Panc1 (cell line): Measurements from ENCODE around the gene OR2V2. TPM values are rescaled to one million over a fixed set of nuclear protein-coding genes. Genes with fewer than 3 reads are reported as not detected.

Experiments used
- ATAC-seq: fragments of 200-7000 bp; cut with Tn5 transposase; 2 replicates; pipeline ENCODE4 v1.9.1; 2020; ENCODE audit warnings: mild to moderate bottlenecking, moderate library complexity
- BruUV-seq: library from RNA; stranded (reverse); fragments of 400-500 nt; replicated peaks from 2 replicates; lab custom pipeline; 2021; lab: Mats Ljungman, UMichigan
- CTCF ChIA-PET: fragments of 300-600 bp; sonication (Branson Sonifier 250); formaldehyde crosslinking; loops from one replicate; lab custom pipeline; 2022; ENCODE audit warnings: antibody characterized with exemption; lab: Charles Lee
- POLR2A ChIA-PET: fragments of 300-600 bp; sonication (Branson Sonifier 250); formaldehyde crosslinking; loops from one replicate; lab custom pipeline; 2022; ENCODE audit warnings: antibody characterized with exemption; lab: Charles Lee
- DNase-seq: peaks from one replicate; pipeline ENCODE4 v3.0.0-alpha.2; 2010; ENCODE audit warnings: low read depth, low spot score
- H3K27ac ChIP-seq: 2 replicates; pipeline ENCODE4 v1.5.1; 2011; ENCODE audit warnings: mild to moderate bottlenecking, low read length, inconsistent platforms
- H3K27me3 ChIP-seq: fragments of 200-500 bp; sonication (Bioruptor generic); 2 replicates; pipeline ENCODE4 v1.6.0; 2014; ENCODE audit warnings: low read length, inconsistent platforms; ENCODE audit not compliant: control insufficient read depth, insufficient read depth
- H3K36me3 ChIP-seq: fragments of 200-500 bp; sonication (Bioruptor generic); 2 replicates; pipeline ENCODE4 v1.5.1; 2014; ENCODE audit warnings: inconsistent platforms, mild to moderate bottlenecking, low read length, moderate library complexity; ENCODE audit not compliant: control insufficient read depth, insufficient read depth
- H3K4me1 ChIP-seq: 2 replicates; pipeline ENCODE4 v1.5.1; 2011; ENCODE audit warnings: inconsistent platforms, mild to moderate bottlenecking, low read length, moderate library complexity; ENCODE audit not compliant: control insufficient read depth, insufficient read depth
- H3K4me3 ChIP-seq, 2 experiments: 2 replicates each; pipeline ENCODE4 v1.5.1; 2011 to 2012; ENCODE audit warnings: low read depth in 2 of 2, low read length in 2 of 2, mild to moderate bottlenecking in 2 of 2, inconsistent platforms in 1 of 2, moderate library complexity in 1 of 2
- H3K9me3 ChIP-seq: fragments of 200-500 bp; sonication (Bioruptor generic); 2 replicates; pipeline ENCODE4 v1.5.1; 2014; ENCODE audit warnings: low read depth, mild to moderate bottlenecking, inconsistent platforms, low read length, moderate library complexity; ENCODE audit not compliant: control insufficient read depth, insufficient read depth
- CTCF ChIP-seq: fragments of 450-650 bp; IDR thresholded peaks from 2 replicates; pipeline ENCODE4 v1.5.1; 2017; ENCODE audit warnings: mild to moderate bottlenecking
- POLR2AphosphoS5 ChIP-seq: IDR thresholded peaks from 2 replicates; pipeline ENCODE4 v1.6.1; 2012; ENCODE audit warnings: mild to moderate bottlenecking, low read depth, low read length, moderate library complexity
- REST ChIP-seq, 2 experiments: IDR thresholded peaks; 2 replicates each; pipeline ENCODE4 v1.6.1; 2011 to 2012; ENCODE audit warnings: low read depth in 2 of 2, control low read depth in 1 of 2, low read length in 1 of 2, mild to moderate bottlenecking in 1 of 2, moderate library complexity in 1 of 2; ENCODE audit not compliant: insufficient read depth in 1 of 2
- SIN3A ChIP-seq: IDR thresholded peaks from 2 replicates; pipeline ENCODE4 v1.6.1; 2012; ENCODE audit warnings: low read depth, mild to moderate bottlenecking, low read length, moderate library complexity, borderline replicate concordance; ENCODE audit not compliant: insufficient read depth
- TCF7L2 ChIP-seq: IDR thresholded peaks from 2 replicates; pipeline ENCODE4 v1.6.1; 2011; ENCODE audit warnings: mild to moderate bottlenecking, low read depth, low read length, inconsistent platforms
- in situ Hi-C: cut with HindIII; loops from 2 replicates; pipeline ENCODE4 v1.10.0; 2016; ENCODE audit warnings: low sequenced_read_pairs, low pct_unique_long_range_greater_than_20kb
- intact Hi-C: fragments of 100-400 bp; cut with micrococcal nuclease; formaldehyde crosslinking; loops from one replicate; pipeline ENCODE4 v1.10.0; 2022; ENCODE audit not compliant: unreplicated experiment
- total RNA-seq: library from RNA; stranded (reverse); gene quantifications from one replicate; pipeline ENCODE4 v1.2.1, GENCODE V29; 2021; ENCODE audit not compliant: unreplicated experiment

OR2V2 gene
- total RNA-seq, 1 experiment from 2014 or later = not detected

DNA sequence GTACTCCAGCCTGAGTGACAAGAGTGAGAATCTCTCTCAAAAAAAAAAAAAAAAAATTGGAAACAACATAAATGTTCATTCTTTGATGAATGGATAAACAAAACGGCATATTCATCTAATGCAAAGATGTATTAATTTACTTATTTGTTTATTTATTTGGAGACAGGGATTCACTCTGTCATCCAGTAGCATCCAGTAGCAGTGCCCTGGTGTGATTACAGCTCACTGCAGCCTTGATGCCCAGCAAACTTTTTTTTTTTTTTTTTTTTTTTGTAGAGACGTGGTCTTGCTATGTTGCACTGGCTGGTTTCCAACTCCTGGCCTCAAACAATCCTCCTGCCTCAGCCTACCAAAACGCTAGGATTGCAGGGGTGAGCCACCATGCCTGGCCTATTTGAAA lies 24.4 kb downstream of the OR2V2 start:
- peaks cover 19% of the 10 kb centered on the region for H3K4me1 ChIP-seq
- no peak overlapping the region for H3K4me3 ChIP-seq
- no peaks in the 10 kb centered on the region for H3K9me3 ChIP-seq
- no peaks in the 10 kb centered on the region for H3K36me3 ChIP-seq
- intact Hi-C loops = loop anchor here (1.0 kb wide), 1 partner anchor 16 kb away; no protein-coding TSS in a partner anchor
- no peak for DNase-seq
- POLR2A ChIA-PET = interaction anchor here (0.6 kb wide), 1 partner anchor 64 kb away, joined by 4 read pairs; no protein-coding TSS in a partner anchor
- in situ Hi-C loops = no loop called here
- peak overlapping the region; percentile 88 for H3K27ac ChIP-seq
- no peak for ATAC-seq
- no peaks in the 10 kb centered on the region for H3K27me3 ChIP-seq
- no TSS peak for BruUV-seq
- TF ChIP-seq TCF7L2 (no peak), POLR2AphosphoS5 (no peak), CTCF (no peak), SIN3A (no peak), REST (IDR thresholded peaks at IDR 0.05; ENCODE audit: insufficient read depth in 1 of 2, low read depth in 2 of 2, low read length in 1 of 2) (no peak)
- CTCF ChIA-PET = interaction anchor here (0.6 kb wide), 1 partner anchor 27 kb away, joined by 4 read pairs; no protein-coding TSS in a partner anchor

DNA sequence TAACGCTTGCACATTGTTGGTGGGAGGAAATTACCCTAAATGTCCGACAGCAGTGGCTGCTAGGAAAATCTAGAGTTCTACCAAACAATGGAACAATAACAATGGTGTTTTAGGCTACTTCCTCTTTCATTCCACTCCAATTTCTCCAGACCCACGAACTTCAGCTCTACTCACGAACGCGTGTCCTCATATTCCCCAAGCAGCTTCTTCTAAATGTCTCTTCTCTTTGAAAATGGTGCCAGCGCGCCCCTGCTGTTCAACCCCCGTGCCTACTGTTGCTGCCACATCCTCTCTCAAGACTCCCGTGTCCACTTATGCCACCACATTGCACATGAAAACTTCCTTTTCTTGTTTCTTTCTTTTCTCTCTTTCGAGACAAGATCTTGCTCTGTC lies 25.6 kb downstream of the OR2V2 start:
- no peaks in the 10 kb centered on the region for H3K36me3 ChIP-seq
- H3K4me1 ChIP-seq = peaks cover 17% of the 10 kb centered on the region
- peak overlapping the region; percentile 88 for H3K27ac ChIP-seq
- H3K4me3 ChIP-seq = peak overlapping the region; percentile 57 to 74
- no peak for TF ChIP-seq POLR2AphosphoS5
- peak; percentile 79 for TF ChIP-seq CTCF
- no peaks in the 10 kb centered on the region for H3K9me3 ChIP-seq
- no TSS peak for BruUV-seq
- POLR2A ChIA-PET = no interaction called here
- DNase-seq = no peak
- no peaks in the 10 kb centered on the region for H3K27me3 ChIP-seq
- in situ Hi-C loops = no loop called here
- ATAC-seq = peak; percentile 10; the same call in 1 of the 2 replicates
- CTCF ChIA-PET = interaction anchor here (0.6 to 1.8 kb wide), 3 partner anchors 13 to 130 kb away, joined by 3 to 5 read pairs (median 3); no protein-coding TSS in a partner anchor
- intact Hi-C loops = no loop called here
